Fibroblast of skin of right biceps (primary cell): ENCODE measurements around the gene ERBB2.

Source experiments
- DNase-seq: peaks from one replicate; pipeline ENCODE4 v3.0.0-alpha.2; 2013

Gene ERBB2

GRCh38 chr17:39666231-39666600, 33.6 kb upstream of the ERBB2 start:
- DNase-seq: no peak

GRCh38 chr17:39666601-39667261, 33.1 kb upstream of the ERBB2 start:
- DNase-seq: no peak

- no peak for DNase-seq
Measured at GRCh38 chr17:39667262-39667944, 32.5 kb upstream of the ERBB2 start.

- DNase-seq: peak; percentile 58
Measured at GRCh38 chr17:39667945-39668924, 31.6 kb upstream of the ERBB2 start, which contains the start of gene PNMT. TSS of gene PNMT (plus strand) at chr17:39668453. CDS start at chr17:39668476, 23 bp downstream.

- no peak for DNase-seq
Measured at GRCh38 chr17:39669897-39670735, 29.7 kb upstream of the ERBB2 start.

- DNase-seq: no peak
Measured at GRCh38 chr17:39670746-39671145, 29.1 kb upstream of the ERBB2 start.

GRCh38 chr17:39671651-39672521, 28.0 kb upstream of the ERBB2 start:
- peak; percentile 31 for DNase-seq

GRCh38 chr17:39672522-39673334, 27.1 kb upstream of the ERBB2 start:
- no peak for DNase-seq

GRCh38 chr17:39673335-39674081, 26.4 kb upstream of the ERBB2 start:
- DNase-seq: no peak

GRCh38 chr17:39674179-39674578, 25.7 kb upstream of the ERBB2 start:
- no peak for DNase-seq

- DNase-seq: no peak
Measured at GRCh38 chr17:39674702-39675389, 25.0 kb upstream of the ERBB2 start.

GRCh38 chr17:39675390-39676082, 24.3 kb upstream of the ERBB2 start:
- no peak for DNase-seq

GRCh38 chr17:39676198-39676819, 23.6 kb upstream of the ERBB2 start:
- peak; percentile 42 for DNase-seq

GRCh38 chr17:39677072-39677471, 22.8 kb upstream of the ERBB2 start:
- no peak for DNase-seq

- peak; percentile 45 for DNase-seq
Measured at GRCh38 chr17:39677542-39678339, 22.1 kb upstream of the ERBB2 start.

- no peak for DNase-seq
Measured at GRCh38 chr17:39678340-39679116, 21.3 kb upstream of the ERBB2 start.
